ENCODE results near the gene ASTN2. TPM values are rescaled to one million over a fixed set of nuclear protein-coding genes. Genes with fewer than 3 reads are reported as not detected.

ASTN2 gene
- total RNA-seq, 2 experiments from 2014 or later, result 3.9 TPM

DNA sequence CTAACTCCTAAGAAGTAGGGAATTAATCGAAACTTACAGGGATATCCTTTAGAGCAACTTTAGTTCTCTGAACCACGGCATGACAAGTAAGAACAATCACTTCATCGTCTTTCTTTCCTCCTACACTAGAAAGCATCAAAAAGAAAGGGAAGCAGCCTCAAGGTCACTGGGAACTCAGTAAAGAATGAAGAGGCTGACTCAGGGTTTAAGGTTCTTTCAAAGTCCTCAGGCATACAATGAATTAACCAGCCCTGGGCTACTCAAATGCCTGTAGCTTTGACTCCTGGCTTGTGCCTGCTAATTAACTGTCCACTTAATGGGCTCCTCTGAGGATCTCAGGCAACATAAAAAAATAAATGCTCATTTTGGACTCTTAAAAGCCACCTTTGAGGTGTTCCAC, 625.8 kb downstream of the ASTN2 start:
- Mint-ChIP-seq H3K36me3 (no peaks in the 10 kb centered on the region), H3K9me3 (no peaks in the 10 kb centered on the region), H3K4me1 (no peaks in the 10 kb centered on the region), H3K4me3 (no peak overlapping the region), H3K27ac (no peak overlapping the region), H3K27me3 (peaks cover 27% of the 10 kb centered on the region)
- no peak for DNase-seq

DNA sequence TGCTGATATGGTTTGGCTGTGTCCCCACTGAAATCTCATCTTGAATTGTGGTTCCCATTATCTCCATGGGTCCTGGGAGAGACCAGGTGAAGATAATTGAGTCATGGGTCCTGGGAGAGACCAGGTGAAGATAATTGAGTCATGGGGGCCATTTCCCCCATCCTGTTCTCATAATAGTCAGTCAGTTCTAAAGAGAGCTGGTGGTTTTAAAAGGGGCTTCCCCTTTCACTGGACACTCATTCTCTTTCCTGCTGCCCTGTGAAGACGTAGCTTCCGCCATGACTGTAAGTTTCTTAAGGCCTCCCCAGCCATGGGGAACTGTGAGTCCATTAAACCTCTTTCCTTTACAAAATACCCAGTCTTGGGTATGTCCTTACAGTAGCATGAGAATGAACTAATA, 628.1 kb downstream of the ASTN2 start:
- Mint-ChIP-seq H3K9me3 (no peaks in the 10 kb centered on the region), H3K4me1 (no peaks in the 10 kb centered on the region), H3K4me3 (no peak overlapping the region), H3K36me3 (no peaks in the 10 kb centered on the region), H3K27me3 (peaks cover 29% of the 10 kb centered on the region), H3K27ac (no peak overlapping the region)
- no peak for DNase-seq

DNA sequence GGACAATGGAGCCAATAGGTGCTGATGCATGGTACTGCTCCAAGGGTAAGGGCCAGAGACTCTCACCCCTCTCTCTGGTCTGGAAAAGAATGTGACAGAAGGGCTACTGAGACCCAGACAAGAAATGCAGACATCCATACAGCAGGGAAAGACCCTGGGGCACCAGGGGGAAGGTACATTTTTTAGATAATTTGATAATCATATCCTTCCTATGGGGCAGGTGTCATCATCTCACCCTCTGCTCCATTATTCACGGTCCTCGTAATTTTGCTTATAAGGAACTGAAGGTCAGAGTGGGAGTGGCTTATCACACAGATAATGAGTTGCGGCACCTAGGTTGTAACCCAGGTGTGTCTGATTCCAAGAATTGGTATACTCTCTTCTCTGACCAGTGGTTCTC, 637.7 kb downstream of the ASTN2 start:
- H3K9me3 Mint-ChIP-seq, result peaks cover 5% of the 10 kb centered on the region
- H3K27me3 Mint-ChIP-seq, result peaks cover 3% of the 10 kb centered on the region
- no peaks in the 10 kb centered on the region for H3K4me1 Mint-ChIP-seq
- H3K36me3 Mint-ChIP-seq, result peaks cover 2% of the 10 kb centered on the region
- no peak overlapping the region for H3K4me3 Mint-ChIP-seq
- no peak overlapping the region for H3K27ac Mint-ChIP-seq
- no peak for DNase-seq

DNA sequence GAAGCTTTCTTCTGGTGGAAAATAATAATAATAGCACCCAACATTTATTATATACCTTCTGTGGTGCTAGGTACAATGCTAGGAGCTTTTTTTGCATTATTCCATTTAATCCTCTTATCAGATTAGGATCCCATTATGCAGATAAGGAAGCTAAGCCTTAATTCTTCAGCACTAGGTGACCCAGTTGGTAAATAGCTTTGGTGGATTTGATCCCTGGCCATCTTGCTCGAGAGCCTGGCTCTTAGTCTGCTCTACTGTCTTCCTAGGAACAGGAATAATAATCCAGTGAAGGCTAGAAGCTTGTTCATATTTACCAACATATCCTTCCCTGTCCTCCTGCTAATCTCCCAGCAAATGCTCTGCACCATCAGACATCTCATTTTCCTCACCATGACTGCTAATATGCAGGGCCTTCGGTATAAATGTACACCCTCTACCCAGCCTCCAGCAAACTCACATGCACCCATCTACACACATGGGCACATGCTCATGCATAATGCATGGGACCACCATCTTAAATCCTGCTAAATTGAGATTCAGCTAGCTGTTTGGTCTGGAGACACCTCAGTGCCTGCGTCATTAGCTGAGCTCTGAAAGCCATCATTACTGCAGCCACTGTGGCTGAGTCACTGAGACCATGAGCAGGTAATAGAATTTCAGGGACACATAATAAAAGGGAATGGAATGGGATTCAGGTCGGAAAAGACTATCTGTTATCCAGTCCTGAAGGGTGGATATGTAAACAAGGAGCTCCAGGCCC, 640.3 kb downstream of the ASTN2 start:
- H3K4me1 Mint-ChIP-seq, result no peaks in the 10 kb centered on the region
- H3K27ac Mint-ChIP-seq, result no peak overlapping the region
- peaks cover 3% of the 10 kb centered on the region for H3K9me3 Mint-ChIP-seq
- H3K4me3 Mint-ChIP-seq, result no peak overlapping the region
- no peak for DNase-seq
- peaks cover 3% of the 10 kb centered on the region for H3K27me3 Mint-ChIP-seq
- peaks cover 2% of the 10 kb centered on the region for H3K36me3 Mint-ChIP-seq

DNA sequence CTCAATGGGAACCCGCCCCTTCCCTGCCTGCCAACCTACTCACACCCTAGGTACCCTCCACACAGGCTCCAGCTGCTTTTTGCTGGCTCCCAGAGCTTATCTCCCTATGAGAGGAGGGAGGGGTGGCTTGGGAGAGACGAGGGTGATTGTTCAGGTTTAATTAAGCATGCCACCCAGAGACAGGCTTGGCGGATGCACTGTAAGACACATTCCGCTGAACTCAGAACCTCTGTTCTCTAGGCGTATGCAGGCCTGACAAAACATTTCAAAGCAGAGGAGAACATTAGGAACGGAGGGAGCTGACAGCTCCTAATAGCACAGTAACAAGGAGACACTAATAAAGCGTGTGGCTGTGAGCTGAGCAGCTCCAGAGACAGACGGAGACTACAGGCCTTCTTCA, 647.6 kb downstream of the ASTN2 start:
- H3K4me1 Mint-ChIP-seq, result no peaks in the 10 kb centered on the region
- DNase-seq, result no peak
- H3K9me3 Mint-ChIP-seq, result no peaks in the 10 kb centered on the region
- no peaks in the 10 kb centered on the region for H3K27me3 Mint-ChIP-seq
- H3K36me3 Mint-ChIP-seq, result peaks cover under 1% of the 10 kb centered on the region
- H3K4me3 Mint-ChIP-seq, result no peak overlapping the region
- no peak overlapping the region for H3K27ac Mint-ChIP-seq

DNA sequence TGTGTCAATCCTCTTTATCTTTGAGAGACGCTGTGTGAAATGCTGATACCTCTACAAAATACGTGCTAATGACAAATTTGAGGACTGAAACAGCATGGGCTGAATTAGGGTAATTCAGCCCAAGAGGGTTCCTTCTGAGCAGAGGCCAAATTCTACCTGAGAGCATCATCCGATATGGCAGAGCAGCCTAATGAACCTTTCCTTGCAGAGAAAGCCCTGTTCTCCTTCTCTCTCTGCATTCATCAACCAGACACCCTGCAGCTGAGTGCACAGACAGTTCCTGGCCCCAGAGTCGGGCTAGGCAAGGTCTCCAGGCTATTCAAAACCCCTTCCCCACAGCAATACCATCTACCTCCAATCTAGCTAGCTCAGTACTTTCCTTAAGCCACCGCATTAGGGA, 649.8 kb downstream of the ASTN2 start:
- no peak overlapping the region for H3K27ac Mint-ChIP-seq
- H3K27me3 Mint-ChIP-seq, result no peaks in the 10 kb centered on the region
- H3K4me1 Mint-ChIP-seq, result no peaks in the 10 kb centered on the region
- H3K36me3 Mint-ChIP-seq, result no peaks in the 10 kb centered on the region
- H3K4me3 Mint-ChIP-seq, result no peak overlapping the region
- DNase-seq, result no peak
- no peaks in the 10 kb centered on the region for H3K9me3 Mint-ChIP-seq

DNA sequence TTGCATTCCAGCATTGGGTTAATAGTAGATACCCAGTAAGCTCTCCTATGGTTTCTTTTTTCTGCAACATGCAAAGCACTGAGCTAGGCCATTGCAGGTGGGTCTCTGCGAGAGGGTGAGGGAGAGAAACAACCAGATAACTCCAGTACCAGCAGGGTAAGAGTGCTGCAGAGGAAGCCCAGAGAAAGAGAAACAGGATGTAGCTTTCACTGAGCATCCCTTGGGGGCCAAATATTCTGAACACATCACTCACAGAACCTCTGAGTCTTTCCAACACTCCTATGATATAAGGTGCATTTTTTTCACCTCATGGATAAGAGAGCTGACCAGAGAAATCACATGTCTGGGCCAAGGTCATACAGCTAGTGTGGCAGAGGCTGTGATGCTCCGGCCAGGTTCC, 651.1 kb downstream of the ASTN2 start:
- H3K9me3 Mint-ChIP-seq, result no peaks in the 10 kb centered on the region
- no peaks in the 10 kb centered on the region for H3K36me3 Mint-ChIP-seq
- no peak overlapping the region for H3K27ac Mint-ChIP-seq
- H3K4me1 Mint-ChIP-seq, result no peaks in the 10 kb centered on the region
- no peak overlapping the region for H3K4me3 Mint-ChIP-seq
- H3K27me3 Mint-ChIP-seq, result no peaks in the 10 kb centered on the region
- no peak for DNase-seq

DNA sequence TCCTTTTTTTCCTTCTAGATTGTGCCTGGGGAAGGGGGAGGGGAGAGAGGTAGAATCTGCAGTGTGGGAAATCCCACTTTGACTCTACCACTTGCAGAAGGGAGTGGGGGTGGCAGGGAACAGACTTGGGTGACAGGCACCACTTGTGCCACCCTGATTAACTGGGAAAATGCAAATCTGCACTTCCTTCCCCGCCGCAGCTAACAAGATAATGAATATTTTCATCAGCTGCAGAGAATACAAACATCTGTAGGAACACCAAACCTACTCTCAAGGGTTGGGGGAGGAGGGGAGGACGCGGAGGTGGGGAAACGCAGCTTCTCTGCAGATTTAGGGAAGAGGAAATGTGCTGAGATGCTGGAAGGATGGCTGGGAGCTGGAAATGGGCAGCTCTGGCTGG, 654.2 kb downstream of the ASTN2 start:
- Mint-ChIP-seq H3K4me1 (no peaks in the 10 kb centered on the region), H3K27ac (no peak overlapping the region), H3K27me3 (peaks cover 6% of the 10 kb centered on the region), H3K4me3 (no peak overlapping the region), H3K36me3 (no peaks in the 10 kb centered on the region), H3K9me3 (peaks cover under 1% of the 10 kb centered on the region)
- DNase-seq, result no peak

DNA sequence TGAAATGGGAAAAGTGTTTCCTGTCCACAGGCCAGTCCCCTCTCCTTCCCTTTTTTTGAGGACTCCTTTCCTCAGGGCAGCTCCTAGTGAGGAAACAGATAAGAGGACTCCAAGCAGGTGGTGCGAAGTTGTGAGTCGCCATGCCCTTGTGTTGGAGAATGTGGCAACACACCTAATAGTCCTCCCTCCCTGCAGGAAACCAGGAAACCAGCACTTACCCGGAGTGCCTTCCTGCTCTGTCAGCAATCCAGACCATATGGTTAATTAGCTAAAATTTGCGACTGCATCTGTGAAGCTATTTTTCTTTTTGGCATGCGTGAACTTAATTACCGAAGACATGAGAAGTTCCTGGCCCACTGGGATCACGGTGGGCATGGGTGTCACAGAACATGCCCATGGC, 657.8 kb downstream of the ASTN2 start:
- Mint-ChIP-seq H3K4me1 (no peaks in the 10 kb centered on the region), H3K27ac (no peak overlapping the region), H3K27me3 (peaks cover 6% of the 10 kb centered on the region), H3K36me3 (no peaks in the 10 kb centered on the region), H3K9me3 (peaks cover 2% of the 10 kb centered on the region), H3K4me3 (no peak overlapping the region)
- DNase-seq, result no peak

DNA sequence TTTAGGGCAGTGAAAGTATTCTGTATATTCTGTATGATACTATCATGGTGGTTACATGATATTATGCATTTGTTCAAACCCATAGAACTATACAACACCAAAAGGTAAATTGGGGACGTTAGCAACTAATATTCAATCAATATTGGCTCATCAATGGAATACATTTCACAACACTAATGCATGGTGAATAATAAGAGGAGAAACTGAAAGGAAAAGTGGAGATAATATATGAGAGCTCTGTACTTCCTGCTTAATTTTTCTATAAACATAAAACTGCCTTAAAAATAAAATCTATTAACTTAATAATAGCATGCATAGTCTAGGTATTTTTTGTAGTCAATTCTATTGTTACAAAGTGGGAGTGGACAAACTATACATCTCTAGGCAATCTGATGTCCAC, 661.5 kb downstream of the ASTN2 start:
- Mint-ChIP-seq H3K4me3 (no peak overlapping the region), H3K4me1 (no peaks in the 10 kb centered on the region), H3K27ac (no peak overlapping the region), H3K27me3 (peaks cover 14% of the 10 kb centered on the region), H3K9me3 (peaks cover 2% of the 10 kb centered on the region), H3K36me3 (no peaks in the 10 kb centered on the region)
- no peak for DNase-seq

DNA sequence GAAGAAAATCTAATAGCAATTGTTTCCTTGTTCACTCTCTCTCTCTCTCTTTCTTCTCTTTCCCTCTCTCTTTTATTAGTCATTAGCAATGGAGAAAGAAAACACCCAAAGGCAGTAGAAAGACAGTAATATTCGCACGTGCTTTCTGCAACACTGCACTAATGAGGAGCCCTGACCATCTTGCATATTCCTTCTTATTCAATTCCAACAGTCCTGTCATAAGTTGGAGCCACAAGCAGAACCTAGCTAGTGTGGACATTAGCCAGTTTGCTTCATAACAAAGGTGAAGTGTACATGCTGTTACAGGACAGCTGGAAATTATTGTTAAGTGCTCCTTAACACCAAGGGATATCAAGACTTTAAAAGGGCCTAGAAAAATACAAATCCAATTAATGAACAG, 664.3 kb downstream of the ASTN2 start:
- peaks cover under 1% of the 10 kb centered on the region for H3K9me3 Mint-ChIP-seq
- H3K4me1 Mint-ChIP-seq, result no peaks in the 10 kb centered on the region
- no peaks in the 10 kb centered on the region for H3K36me3 Mint-ChIP-seq
- DNase-seq, result no peak
- peaks cover 7% of the 10 kb centered on the region for H3K27me3 Mint-ChIP-seq
- no peak overlapping the region for H3K4me3 Mint-ChIP-seq
- no peak overlapping the region for H3K27ac Mint-ChIP-seq

DNA sequence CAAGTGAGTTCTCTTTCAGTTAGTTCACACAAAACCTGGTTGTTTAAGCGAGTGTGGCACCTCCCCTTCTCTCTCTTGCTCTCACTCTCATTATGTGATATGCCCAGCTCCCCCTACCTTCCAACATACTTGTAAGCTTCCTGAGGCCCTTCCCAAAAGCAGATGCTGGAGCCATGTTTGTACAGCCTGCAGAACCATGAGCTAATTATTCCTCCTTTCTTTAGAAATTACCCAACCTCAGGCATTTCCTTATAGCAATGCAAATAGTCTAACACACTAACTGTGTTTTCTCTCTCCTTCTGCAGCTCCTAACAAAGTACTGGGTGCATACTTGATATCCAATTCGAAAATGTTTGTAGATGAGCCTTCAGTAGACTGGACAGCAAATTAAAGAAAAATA, 665.1 kb downstream of the ASTN2 start:
- DNase-seq, result no peak
- no peaks in the 10 kb centered on the region for H3K9me3 Mint-ChIP-seq
- H3K27me3 Mint-ChIP-seq, result peaks cover 7% of the 10 kb centered on the region
- no peaks in the 10 kb centered on the region for H3K4me1 Mint-ChIP-seq
- H3K4me3 Mint-ChIP-seq, result no peak overlapping the region
- H3K36me3 Mint-ChIP-seq, result no peaks in the 10 kb centered on the region
- no peak overlapping the region for H3K27ac Mint-ChIP-seq

DNA sequence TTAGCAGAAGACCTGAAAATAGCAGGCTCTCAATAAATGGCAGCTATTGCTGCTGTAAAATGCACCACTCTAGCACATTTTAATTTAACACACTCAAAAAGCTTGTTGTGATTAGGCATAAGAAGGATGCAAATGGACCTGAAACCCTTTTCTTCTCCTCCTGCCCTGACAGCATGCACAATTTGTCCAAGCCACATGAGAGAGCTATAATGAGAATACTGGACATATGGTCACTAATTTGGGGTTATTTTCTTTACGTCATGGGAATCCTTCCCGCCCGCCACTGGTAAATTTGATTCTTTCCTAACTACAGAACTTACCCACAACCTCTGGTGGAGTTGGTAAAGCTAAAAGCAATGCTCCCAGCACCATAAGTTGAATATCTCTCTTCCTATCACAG, 665.7 kb downstream of the ASTN2 start:
- H3K4me3 Mint-ChIP-seq, result no peak overlapping the region
- H3K36me3 Mint-ChIP-seq, result no peaks in the 10 kb centered on the region
- no peak overlapping the region for H3K27ac Mint-ChIP-seq
- peaks cover 7% of the 10 kb centered on the region for H3K27me3 Mint-ChIP-seq
- no peaks in the 10 kb centered on the region for H3K4me1 Mint-ChIP-seq
- H3K9me3 Mint-ChIP-seq, result no peaks in the 10 kb centered on the region
- DNase-seq, result no peak

DNA sequence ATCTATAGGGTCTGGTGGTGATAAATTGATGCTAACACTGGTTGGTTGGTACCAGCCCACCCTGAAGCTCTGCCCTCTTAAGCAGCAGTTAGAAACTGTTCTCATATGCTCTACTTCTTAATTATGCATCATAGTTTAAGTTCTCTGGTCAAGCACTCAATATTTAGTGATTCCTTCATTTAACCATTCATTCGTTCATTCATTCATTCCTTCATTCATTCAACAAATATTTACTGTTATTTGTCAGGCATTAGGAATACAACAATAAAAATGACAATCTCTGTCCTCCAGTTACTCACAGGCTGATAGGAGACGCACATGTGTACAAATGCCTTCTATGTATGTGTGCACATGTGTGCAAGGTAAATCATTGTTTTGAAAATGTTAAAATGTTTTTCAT, 673.1 kb downstream of the ASTN2 start:
- Mint-ChIP-seq H3K27me3 (peaks cover 3% of the 10 kb centered on the region), H3K9me3 (no peaks in the 10 kb centered on the region), H3K27ac (no peak overlapping the region), H3K36me3 (no peaks in the 10 kb centered on the region), H3K4me1 (no peaks in the 10 kb centered on the region), H3K4me3 (no peak overlapping the region)
- no peak for DNase-seq

DNA sequence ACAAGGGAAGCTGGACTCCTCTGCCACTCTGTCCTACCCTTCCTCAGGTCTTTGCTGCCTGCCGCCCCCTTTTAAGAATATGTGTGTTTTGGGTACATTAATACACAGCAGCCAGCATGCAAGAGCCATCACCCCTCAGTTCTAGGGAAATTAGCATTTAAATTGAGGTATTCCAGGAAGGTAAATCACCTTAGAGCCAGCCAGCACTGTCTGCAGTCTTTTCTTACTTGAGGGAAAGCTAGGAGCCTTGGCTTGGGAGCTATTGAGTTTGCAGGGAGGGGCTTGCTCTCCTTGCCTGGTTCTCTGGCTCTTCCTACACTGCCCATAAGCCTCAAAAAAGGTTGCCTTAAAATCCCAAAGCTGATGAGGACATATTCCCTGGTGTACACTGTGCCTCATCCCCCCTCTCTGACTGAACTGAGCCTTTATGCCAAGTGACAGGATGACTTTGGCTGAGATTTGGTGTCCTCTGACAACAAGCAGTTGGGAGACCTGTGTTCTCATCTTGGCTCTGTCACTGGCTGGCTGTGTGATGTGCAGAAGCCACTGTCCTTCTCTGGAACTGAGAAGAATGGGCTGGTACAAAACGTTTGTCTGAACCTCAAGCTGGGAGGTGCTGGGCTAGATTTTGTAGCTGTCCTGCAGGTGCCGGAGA, 673.6 kb downstream of the ASTN2 start:
- no peaks in the 10 kb centered on the region for H3K36me3 Mint-ChIP-seq
- H3K27ac Mint-ChIP-seq, result no peak overlapping the region
- H3K27me3 Mint-ChIP-seq, result peaks cover 6% of the 10 kb centered on the region
- DNase-seq, result no peak
- H3K4me3 Mint-ChIP-seq, result no peak overlapping the region
- H3K4me1 Mint-ChIP-seq, result no peaks in the 10 kb centered on the region
- H3K9me3 Mint-ChIP-seq, result no peaks in the 10 kb centered on the region

DNA sequence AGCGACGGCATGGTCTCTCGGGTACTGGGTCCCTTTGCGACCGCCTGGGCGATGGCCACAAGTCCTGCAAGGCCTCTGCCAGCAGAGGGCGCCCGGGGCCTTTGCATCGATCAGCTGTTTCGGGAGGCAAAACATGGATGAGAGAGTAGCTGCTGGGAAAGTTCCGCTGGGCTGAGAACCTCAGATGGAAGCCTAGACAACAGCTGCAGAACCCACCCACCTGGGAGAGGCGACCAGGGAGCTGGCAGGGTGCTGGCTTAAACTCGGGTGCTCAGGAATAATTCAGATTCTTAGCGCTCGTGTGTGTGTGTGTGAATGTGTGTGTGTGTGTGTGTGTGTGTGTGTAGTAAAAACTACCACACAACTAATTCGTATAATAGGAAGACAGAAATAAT, 677.7 kb downstream of the ASTN2 start:
- peak; percentile 65 for DNase-seq
- no peaks in the 10 kb centered on the region for H3K36me3 Mint-ChIP-seq
- no peak overlapping the region for H3K4me3 Mint-ChIP-seq
- peaks cover 31% of the 10 kb centered on the region for H3K27me3 Mint-ChIP-seq
- no peak overlapping the region for H3K27ac Mint-ChIP-seq
- H3K4me1 Mint-ChIP-seq, result no peaks in the 10 kb centered on the region
- H3K9me3 Mint-ChIP-seq, result no peaks in the 10 kb centered on the region
